Activated naive CD8-positive, alpha-beta T cell treated with anti-CD3 and anti-CD28 coated beads, Interleukin-2, amount 10 ng/mL, durations not matched to agents 7 days and 5 days (primary cell): Measurements from ENCODE around the gene ANK2. TPM values are rescaled to one million over a fixed set of nuclear protein-coding genes. Genes with fewer than 3 reads are reported as not detected.

Experiments used
- ATAC-seq: fragments of 150-1000 bp; cut with Tn5 transposase; one replicate; pipeline ENCODE4 v1.10.0; 2021; ENCODE audit warnings: low read depth, moderate library complexity
- POLR2A ChIA-PET: fragments of 350-600 bp; sonication (Branson Sonifier 250); formaldehyde crosslinking; loops from one replicate; lab custom pipeline; 2021; ENCODE audit warnings: antibody characterized with exemption; lab: Charles Lee
- DNase-seq: peaks from one replicate; pipeline ENCODE4 v3.0.0; 2021
- H3K27ac Mint-ChIP-seq: one replicate; pipeline ENCODE4 v1.8.0; 2022; ENCODE audit warnings: mild to moderate bottlenecking, mixed read lengths
- H3K27me3 Mint-ChIP-seq: one replicate; pipeline ENCODE4 v1.8.0; 2022; ENCODE audit warnings: mild to moderate bottlenecking, moderate library complexity, mixed read lengths
- H3K36me3 Mint-ChIP-seq: one replicate; pipeline ENCODE4 v1.8.0; 2021; ENCODE audit warnings: mild to moderate bottlenecking, mixed read lengths
- H3K4me1 Mint-ChIP-seq: one replicate; pipeline ENCODE4 v1.8.0; 2021; ENCODE audit warnings: mixed read lengths
- H3K4me3 Mint-ChIP-seq: one replicate; pipeline ENCODE4 v1.8.0; 2022; ENCODE audit warnings: mild to moderate bottlenecking, moderate library complexity, mixed read lengths
- H3K9me3 Mint-ChIP-seq: one replicate; pipeline ENCODE4 v1.8.0; 2021; ENCODE audit warnings: mixed read lengths
- total RNA-seq, 2 experiments: library from RNA; stranded (reverse); gene quantifications; one replicate each; pipeline ENCODE4 v1.2.3, GENCODE V29; 2021

ANK2 gene
- total RNA-seq, 2 experiments from 2014 or later, result 0.69 to 1.8 TPM

DNA sequence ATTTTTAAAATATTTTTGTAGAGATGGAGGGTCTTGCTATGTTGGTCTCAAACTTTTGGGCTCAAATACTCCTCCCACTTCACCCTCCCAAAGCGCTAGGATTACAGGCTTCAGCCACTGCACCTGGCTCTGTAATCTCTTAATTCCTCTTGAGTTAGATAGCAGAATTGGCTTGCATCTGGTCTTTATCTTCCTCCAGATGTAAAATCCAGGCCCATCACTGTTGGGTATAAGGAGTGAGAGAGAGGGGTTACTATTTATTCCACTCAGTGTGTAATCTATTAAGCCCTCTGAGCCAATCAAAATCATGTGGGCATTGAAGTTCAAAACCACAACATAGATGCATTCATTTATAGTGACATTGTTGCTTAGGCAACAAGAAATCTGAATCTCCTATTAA is 33.9 kb downstream of the ANK2 start:
- no peaks in the 10 kb centered on the region for H3K27me3 Mint-ChIP-seq
- H3K9me3 Mint-ChIP-seq, result no peaks in the 10 kb centered on the region
- ATAC-seq (no peak), DNase-seq (no peak)
- no peaks in the 10 kb centered on the region for H3K4me1 Mint-ChIP-seq
- no peaks in the 10 kb centered on the region for H3K36me3 Mint-ChIP-seq
- no peak overlapping the region for H3K27ac Mint-ChIP-seq
- POLR2A ChIA-PET, result no interaction called here
- no peak overlapping the region for H3K4me3 Mint-ChIP-seq

DNA sequence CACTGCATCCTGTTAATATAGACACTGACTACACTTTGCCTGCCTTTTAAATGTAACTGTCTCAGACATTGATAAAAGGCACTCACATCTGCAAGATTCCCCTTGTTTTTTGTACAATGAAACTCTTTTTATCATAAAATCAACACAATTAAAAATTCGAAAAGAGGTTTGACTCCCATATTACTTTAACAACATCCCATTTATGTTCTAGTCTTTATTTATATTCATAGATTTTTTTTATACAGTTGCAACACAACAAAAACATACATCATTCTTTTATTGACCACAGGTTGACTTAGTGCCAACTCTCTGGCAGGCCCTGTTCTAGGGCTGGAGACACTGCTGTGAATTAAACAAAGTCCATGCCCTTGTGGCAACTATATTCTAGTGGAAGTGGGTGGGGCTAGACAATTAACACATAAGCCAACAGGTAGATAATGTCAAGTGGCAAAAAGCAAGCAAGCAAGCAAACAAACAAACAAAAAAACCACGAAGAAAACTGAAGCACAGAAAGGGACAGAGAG is 36.8 kb downstream of the ANK2 start:
- Mint-ChIP-seq H3K27me3 (no peaks in the 10 kb centered on the region), H3K4me3 (no peak overlapping the region), H3K36me3 (no peaks in the 10 kb centered on the region), H3K4me1 (no peaks in the 10 kb centered on the region), H3K27ac (no peak overlapping the region), H3K9me3 (no peaks in the 10 kb centered on the region)
- no peak for DNase-seq
- POLR2A ChIA-PET, result no interaction called here
- ATAC-seq, result no peak

DNA sequence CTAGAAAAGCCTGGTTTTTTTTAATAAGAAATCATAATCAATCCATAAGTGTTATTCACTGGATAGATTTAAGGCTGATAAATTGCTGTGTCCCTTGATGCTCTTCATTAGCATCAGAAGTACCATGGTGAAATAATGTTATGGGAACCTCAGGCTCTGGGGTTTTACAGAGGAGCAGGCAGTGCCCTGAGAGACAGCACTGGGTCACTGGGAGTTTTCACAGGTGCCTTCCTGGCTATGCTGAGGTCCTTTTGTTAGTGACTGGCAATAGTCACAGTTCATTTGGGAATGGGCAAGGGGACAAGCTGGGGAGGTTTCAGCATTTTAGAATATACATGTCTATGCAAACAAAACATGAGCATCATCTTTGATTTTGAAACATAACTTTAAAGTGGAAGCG is 38.6 kb downstream of the ANK2 start:
- Mint-ChIP-seq H3K27ac (no peak overlapping the region), H3K4me3 (no peak overlapping the region), H3K9me3 (no peaks in the 10 kb centered on the region), H3K4me1 (no peaks in the 10 kb centered on the region), H3K36me3 (no peaks in the 10 kb centered on the region), H3K27me3 (no peaks in the 10 kb centered on the region)
- POLR2A ChIA-PET, result no interaction called here
- ATAC-seq (no peak), DNase-seq (no peak)

DNA sequence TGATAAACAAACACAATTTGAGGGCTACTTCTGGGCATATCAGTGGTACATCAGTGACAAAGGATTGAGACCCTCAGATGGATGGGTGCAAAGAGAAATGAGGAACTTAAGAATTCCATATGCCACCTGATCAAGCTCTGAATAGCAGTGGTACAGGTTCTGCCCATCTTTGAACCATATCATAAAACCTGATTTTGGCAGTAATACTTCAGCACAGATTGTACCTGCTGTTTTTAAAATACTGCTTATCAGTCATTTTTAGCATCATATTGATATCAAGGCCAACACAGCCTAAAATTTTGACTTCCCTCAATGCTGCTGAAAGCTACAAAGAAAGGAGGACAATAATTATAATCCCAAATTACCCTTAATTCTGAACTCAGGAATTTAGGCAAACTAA is 41.5 kb downstream of the ANK2 start:
- no peak overlapping the region for H3K4me3 Mint-ChIP-seq
- H3K4me1 Mint-ChIP-seq, result no peaks in the 10 kb centered on the region
- H3K36me3 Mint-ChIP-seq, result no peaks in the 10 kb centered on the region
- POLR2A ChIA-PET, result no interaction called here
- no peak overlapping the region for H3K27ac Mint-ChIP-seq
- H3K9me3 Mint-ChIP-seq, result no peaks in the 10 kb centered on the region
- ATAC-seq, result no peak
- no peak for DNase-seq
- no peaks in the 10 kb centered on the region for H3K27me3 Mint-ChIP-seq

DNA sequence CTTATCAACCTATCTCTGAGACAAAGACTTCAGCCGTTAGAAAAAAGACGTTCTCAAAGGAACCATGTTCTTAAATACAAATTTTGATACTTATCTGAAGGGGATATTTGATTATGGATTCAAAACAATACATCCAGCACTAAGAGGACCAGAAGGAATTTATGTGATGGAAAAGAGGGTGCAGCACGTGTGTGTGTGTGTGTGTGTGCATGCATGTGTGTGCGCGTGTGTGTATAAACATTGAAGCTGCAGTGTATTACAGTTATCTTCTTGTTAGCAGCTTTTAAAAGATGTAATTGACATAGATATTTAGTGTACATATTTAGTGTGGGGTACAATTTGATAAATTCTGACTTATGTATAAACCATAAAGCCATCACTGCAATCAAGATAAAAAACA is 44.9 kb downstream of the ANK2 start:
- no peaks in the 10 kb centered on the region for H3K4me1 Mint-ChIP-seq
- ATAC-seq (no peak), DNase-seq (no peak)
- H3K36me3 Mint-ChIP-seq, result no peaks in the 10 kb centered on the region
- no peak overlapping the region for H3K4me3 Mint-ChIP-seq
- POLR2A ChIA-PET, result no interaction called here
- no peak overlapping the region for H3K27ac Mint-ChIP-seq
- H3K27me3 Mint-ChIP-seq, result no peaks in the 10 kb centered on the region
- no peaks in the 10 kb centered on the region for H3K9me3 Mint-ChIP-seq

DNA sequence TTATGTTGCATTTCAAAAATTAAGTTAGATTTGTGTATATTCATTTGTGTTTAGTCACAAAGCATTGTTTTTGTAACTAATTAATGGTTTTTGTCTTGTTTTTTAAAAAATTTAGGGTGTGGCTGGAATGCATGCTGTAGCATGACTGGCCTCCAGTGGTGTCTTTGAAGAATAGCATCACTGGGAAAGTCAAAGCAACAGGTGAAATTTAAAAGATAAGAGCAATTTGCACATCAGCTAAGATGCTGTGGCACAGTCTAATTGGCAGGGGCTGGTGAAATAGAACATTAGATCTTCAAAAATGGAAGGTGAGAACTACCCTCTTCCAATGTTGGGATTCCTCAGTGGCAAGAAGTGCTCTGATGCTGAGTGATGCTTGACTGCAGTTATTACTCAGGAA is 45.3 kb downstream of the ANK2 start:
- DNase-seq, result no peak
- POLR2A ChIA-PET, result no interaction called here

DNA sequence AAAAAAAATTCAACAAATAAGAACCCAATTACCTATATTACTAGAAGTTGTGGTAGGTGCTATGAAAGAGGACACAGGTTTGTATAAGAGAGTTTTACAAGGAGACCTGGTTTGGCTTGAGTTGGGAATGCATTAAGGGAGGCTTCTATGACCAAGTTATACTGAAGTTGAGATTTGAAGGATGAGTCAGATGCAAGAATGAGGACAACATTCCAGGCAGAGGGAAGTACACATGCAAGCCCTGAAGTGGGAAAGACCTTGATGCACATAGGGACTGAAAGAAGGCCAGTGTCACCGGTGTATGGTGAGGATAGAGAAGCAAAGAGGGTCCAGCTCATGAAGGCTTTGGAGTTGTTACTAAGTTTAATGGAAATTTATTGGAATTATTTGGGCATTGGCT is 52.2 kb downstream of the ANK2 start:
- Mint-ChIP-seq H3K27me3 (no peaks in the 10 kb centered on the region), H3K4me3 (no peak overlapping the region), H3K4me1 (no peaks in the 10 kb centered on the region), H3K36me3 (no peaks in the 10 kb centered on the region), H3K27ac (no peak overlapping the region), H3K9me3 (no peaks in the 10 kb centered on the region)
- DNase-seq, result no peak
- POLR2A ChIA-PET, result no interaction called here
- ATAC-seq, result no peak

More for the DNA sequence above, 45.3 kb downstream of the ANK2 start:
- H3K9me3 Mint-ChIP-seq, result no peaks in the 10 kb centered on the region
- no peak for ATAC-seq
- H3K4me1 Mint-ChIP-seq, result no peaks in the 10 kb centered on the region
- no peak overlapping the region for H3K27ac Mint-ChIP-seq
- no peak overlapping the region for H3K4me3 Mint-ChIP-seq
- no peaks in the 10 kb centered on the region for H3K27me3 Mint-ChIP-seq
- H3K36me3 Mint-ChIP-seq, result no peaks in the 10 kb centered on the region

DNA sequence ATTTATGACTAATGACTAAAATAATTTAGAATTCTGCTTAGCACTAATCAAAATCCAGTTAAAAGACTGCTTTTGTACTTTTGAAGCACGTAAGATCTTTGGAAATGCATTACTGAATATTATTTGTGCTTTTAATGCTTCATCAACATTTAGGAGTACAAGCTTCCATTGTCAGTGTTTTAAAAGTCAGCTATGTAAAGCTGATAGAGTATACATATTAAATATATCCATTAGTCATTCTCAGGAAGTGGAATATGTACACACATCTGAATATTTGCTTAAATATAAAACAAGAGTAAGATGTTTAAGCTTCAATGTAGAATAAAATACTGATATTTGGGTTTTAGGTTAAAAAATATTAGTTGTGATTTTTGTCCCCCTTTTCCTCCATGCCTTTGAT is 54.1 kb downstream of the ANK2 start:
- Mint-ChIP-seq H3K27me3 (no peaks in the 10 kb centered on the region), H3K4me1 (no peaks in the 10 kb centered on the region), H3K36me3 (no peaks in the 10 kb centered on the region), H3K4me3 (no peak overlapping the region), H3K27ac (no peak overlapping the region), H3K9me3 (no peaks in the 10 kb centered on the region)
- ATAC-seq, result no peak
- POLR2A ChIA-PET, result no interaction called here
- DNase-seq, result no peak

DNA sequence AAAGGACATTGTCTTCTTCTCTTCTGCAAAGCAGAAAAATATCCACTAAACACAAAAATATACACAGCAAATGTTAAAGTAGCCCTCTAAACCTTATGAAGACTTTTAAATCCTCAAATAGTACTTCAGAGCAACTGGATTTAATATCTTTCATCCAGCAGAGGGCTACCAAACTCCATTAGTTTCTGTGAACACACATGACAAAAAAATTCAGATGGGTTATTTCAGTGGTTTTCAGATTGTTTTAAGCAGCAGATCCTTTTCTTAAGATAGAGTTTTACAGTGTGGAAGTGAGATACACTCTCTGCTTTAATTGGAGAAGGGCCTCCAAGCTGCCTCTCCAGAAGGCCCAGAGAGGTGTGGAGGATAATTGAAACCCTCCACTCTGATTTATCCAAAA is 56.7 kb downstream of the ANK2 start:
- H3K27ac Mint-ChIP-seq, result no peak overlapping the region
- POLR2A ChIA-PET, result no interaction called here
- H3K9me3 Mint-ChIP-seq, result no peaks in the 10 kb centered on the region

DNA sequence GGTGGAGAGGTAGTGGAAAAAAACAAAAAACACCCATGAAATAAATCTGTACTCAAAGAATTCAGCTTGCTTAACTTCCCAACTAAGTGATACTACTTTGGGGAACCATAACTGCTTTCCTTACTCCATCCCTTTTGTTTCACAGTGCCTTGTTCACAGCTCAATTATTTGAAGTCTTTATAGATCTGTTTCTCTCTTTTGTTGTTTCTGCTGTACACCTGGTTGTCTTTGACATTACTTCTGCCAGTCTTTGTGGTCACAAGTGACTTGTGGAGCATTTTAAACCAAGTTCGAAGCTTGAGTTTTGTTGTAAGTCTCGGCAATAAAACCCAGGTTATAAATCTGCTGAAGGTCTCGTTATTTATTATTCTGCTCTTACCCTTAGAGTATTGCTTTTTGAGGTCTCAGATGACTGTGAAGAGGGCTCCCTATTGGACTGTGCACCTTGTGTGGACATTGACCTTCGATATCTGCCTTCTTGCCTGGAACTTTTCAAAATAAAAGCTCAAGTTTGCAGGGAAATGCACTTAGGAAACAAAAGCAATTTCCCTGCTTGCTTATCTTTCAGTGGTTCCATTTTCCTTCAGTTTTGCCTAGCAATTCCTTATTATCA is 59.8 kb downstream of the ANK2 start:
- DNase-seq (no peak), ATAC-seq (no peak)
- no peaks in the 10 kb centered on the region for H3K9me3 Mint-ChIP-seq
- POLR2A ChIA-PET, result no interaction called here
- no peaks in the 10 kb centered on the region for H3K4me1 Mint-ChIP-seq
- H3K4me3 Mint-ChIP-seq, result no peak overlapping the region
- H3K27me3 Mint-ChIP-seq, result no peaks in the 10 kb centered on the region
- H3K27ac Mint-ChIP-seq, result no peak overlapping the region
- H3K36me3 Mint-ChIP-seq, result no peaks in the 10 kb centered on the region

More for the DNA sequence above, 56.7 kb downstream of the ANK2 start:
- H3K4me3 Mint-ChIP-seq, result no peak overlapping the region
- no peaks in the 10 kb centered on the region for H3K27me3 Mint-ChIP-seq
- DNase-seq (no peak), ATAC-seq (no peak)
- no peaks in the 10 kb centered on the region for H3K4me1 Mint-ChIP-seq
- no peaks in the 10 kb centered on the region for H3K36me3 Mint-ChIP-seq

DNA sequence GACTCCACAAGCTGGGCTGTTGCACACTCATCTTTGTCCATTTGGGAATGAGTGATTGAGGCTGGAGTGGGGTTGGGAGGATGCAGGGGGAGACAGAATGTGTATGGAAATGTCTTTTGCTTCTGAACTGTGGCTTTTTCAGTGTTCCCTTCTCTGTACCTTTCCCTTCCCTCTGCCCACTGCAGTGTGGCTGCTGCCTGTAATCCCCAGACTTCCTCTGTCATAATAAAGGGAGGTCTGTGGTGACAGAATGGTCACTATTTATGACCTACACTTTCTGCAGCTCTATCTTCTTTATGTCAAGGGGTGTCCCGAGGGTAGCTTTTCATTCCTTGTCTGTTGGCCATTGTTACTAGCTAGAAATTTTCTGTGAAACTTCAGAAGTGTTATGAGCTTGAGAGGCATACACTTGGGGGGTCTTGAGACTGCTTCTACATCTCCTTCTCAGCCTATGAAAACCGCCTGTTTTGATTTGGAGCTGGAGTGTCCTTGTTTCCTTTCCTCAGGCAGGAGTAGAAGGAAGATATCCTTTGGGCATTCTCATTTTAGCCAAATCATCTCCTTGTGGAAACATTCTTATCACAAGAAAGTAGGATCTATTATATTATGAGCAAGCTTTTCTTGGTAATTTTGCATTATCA is 63.0 kb downstream of the ANK2 start:
- Mint-ChIP-seq H3K36me3 (no peaks in the 10 kb centered on the region), H3K4me3 (no peak overlapping the region), H3K27ac (no peak overlapping the region), H3K27me3 (no peaks in the 10 kb centered on the region), H3K9me3 (no peaks in the 10 kb centered on the region), H3K4me1 (no peaks in the 10 kb centered on the region)
- no peak for ATAC-seq
- POLR2A ChIA-PET, result no interaction called here
- no peak for DNase-seq

DNA sequence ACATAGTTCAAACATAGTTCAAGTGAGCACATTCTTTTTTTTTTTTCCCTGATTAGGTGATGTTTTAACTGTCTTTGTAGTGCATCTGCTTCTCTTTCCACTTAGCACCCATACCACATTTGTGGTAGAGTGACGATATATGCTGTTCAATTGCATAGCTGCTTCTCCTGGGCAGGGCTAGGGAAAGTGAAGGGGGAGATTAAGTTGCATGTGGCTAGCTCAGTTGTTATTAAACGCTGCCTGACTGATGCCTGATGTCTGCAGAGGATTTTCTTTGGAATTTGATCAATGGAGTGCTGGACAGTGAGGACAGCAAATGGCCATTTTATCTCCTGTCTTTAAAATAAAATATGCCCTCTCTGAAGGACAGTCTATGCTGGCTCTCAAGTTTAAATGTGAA is 63.7 kb downstream of the ANK2 start:
- POLR2A ChIA-PET, result no interaction called here

DNA sequence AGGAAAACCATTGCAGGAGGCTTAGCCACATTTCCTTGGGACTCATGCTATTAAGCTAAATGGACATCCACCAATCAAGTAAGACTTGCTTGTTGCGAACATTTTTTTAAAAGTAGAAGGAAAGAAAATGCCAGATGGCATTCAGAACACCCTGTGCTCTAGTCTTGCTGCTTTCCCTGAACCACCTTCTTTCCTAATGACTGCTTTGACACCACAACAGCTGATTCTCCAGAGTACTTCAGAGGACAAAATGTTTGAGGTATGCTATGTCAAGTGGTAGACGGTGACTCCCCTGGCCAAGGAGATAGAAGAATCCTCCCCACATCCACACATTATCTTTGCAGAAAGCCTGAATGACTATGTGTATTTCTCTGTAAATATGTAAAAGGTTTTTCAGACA is 65.4 kb downstream of the ANK2 start:
- no peak for ATAC-seq
- Mint-ChIP-seq H3K27me3 (no peaks in the 10 kb centered on the region), H3K36me3 (no peaks in the 10 kb centered on the region), H3K27ac (no peak overlapping the region), H3K4me3 (no peak overlapping the region), H3K4me1 (no peaks in the 10 kb centered on the region), H3K9me3 (no peaks in the 10 kb centered on the region)
- POLR2A ChIA-PET, result no interaction called here
- DNase-seq, result no peak

More for the DNA sequence above, 63.7 kb downstream of the ANK2 start:
- no peak overlapping the region for H3K27ac Mint-ChIP-seq
- H3K9me3 Mint-ChIP-seq, result no peaks in the 10 kb centered on the region
- H3K4me3 Mint-ChIP-seq, result no peak overlapping the region
- no peaks in the 10 kb centered on the region for H3K27me3 Mint-ChIP-seq
- no peak for DNase-seq
- H3K4me1 Mint-ChIP-seq, result no peaks in the 10 kb centered on the region
- H3K36me3 Mint-ChIP-seq, result no peaks in the 10 kb centered on the region
- no peak for ATAC-seq
